ENCODE data around the gene MAML3.

MAML3 gene

GRCh38 chr4:140183270-140183669 lies 29.3 kb upstream of the MAML3 start:
- no peak overlapping the region for H3K27ac ChIP-seq (replicated peaks)
- H3K27me3 ChIP-seq (ENCODE audit: insufficient read depth, poor library complexity, severe bottlenecking), result no peaks in the 10 kb centered on the region
- TF ChIP-seq SPI1 (IDR thresholded peaks at IDR 0.05; ENCODE audit: borderline replicate concordance, low read depth) (no peak), POLR2AphosphoS5 (IDR thresholded peaks at IDR 0.05; ENCODE audit: low read depth) (no peak), GABPA (IDR thresholded peaks at IDR 0.05; ENCODE audit: low read depth) (no peak)
- TF ChIP-seq, protein P1, sequence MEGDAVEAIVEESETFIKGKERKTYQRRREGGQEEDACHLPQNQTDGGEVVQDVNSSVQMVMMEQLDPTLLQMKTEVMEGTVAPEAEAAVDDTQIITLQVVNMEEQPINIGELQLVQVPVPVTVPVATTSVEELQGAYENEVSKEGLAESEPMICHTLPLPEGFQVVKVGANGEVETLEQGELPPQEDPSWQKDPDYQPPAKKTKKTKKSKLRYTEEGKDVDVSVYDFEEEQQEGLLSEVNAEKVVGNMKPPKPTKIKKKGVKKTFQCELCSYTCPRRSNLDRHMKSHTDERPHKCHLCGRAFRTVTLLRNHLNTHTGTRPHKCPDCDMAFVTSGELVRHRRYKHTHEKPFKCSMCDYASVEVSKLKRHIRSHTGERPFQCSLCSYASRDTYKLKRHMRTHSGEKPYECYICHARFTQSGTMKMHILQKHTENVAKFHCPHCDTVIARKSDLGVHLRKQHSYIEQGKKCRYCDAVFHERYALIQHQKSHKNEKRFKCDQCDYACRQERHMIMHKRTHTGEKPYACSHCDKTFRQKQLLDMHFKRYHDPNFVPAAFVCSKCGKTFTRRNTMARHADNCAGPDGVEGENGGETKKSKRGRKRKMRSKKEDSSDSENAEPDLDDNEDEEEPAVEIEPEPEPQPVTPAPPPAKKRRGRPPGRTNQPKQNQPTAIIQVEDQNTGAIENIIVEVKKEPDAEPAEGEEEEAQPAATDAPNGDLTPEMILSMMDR (IDR thresholded peaks at IDR 0.05; ENCODE audit: insufficient read depth, low read length), result no peak
- TF ChIP-seq, protein P2, sequence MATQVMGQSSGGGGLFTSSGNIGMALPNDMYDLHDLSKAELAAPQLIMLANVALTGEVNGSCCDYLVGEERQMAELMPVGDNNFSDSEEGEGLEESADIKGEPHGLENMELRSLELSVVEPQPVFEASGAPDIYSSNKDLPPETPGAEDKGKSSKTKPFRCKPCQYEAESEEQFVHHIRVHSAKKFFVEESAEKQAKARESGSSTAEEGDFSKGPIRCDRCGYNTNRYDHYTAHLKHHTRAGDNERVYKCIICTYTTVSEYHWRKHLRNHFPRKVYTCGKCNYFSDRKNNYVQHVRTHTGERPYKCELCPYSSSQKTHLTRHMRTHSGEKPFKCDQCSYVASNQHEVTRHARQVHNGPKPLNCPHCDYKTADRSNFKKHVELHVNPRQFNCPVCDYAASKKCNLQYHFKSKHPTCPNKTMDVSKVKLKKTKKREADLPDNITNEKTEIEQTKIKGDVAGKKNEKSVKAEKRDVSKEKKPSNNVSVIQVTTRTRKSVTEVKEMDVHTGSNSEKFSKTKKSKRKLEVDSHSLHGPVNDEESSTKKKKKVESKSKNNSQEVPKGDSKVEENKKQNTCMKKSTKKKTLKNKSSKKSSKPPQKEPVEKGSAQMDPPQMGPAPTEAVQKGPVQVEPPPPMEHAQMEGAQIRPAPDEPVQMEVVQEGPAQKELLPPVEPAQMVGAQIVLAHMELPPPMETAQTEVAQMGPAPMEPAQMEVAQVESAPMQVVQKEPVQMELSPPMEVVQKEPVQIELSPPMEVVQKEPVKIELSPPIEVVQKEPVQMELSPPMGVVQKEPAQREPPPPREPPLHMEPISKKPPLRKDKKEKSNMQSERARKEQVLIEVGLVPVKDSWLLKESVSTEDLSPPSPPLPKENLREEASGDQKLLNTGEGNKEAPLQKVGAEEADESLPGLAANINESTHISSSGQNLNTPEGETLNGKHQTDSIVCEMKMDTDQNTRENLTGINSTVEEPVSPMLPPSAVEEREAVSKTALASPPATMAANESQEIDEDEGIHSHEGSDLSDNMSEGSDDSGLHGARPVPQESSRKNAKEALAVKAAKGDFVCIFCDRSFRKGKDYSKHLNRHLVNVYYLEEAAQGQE (IDR thresholded peaks at IDR 0.05; ENCODE audit: insufficient replicate concordance, low read depth), result no peak
- H3K4me3 ChIP-seq (replicated peaks; ENCODE audit: insufficient read depth, low read length), result no peak overlapping the region
- no peak for DNase-seq (ENCODE audit: low read depth in 1 of 2, low spot score in 1 of 2)

DNA sequence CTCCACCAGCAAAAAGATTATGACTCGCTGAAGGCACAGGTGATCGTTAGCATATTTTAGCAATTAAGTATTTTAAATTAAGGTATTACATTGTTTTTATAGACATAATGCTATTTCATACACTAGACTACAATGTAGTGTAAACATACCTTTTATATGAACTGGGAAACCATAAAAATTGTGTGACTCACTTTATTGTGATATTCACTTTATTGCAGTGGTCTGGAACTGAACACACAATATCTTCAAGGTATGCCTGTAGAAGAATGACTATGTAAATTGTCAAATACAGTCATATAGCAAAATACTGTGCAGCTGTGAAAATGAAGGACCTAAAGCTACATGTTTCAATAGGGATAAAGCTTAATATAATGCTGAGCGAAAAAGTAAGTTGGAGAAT lies 26.6 kb upstream of the MAML3 start:
- Histone ChIP-seq H3K4me3 (replicated peaks; ENCODE audit: insufficient read depth, low read length) (no peak overlapping the region), H3K27ac (replicated peaks) (no peak overlapping the region), H3K27me3 (ENCODE audit: insufficient read depth, poor library complexity, severe bottlenecking) (no peaks in the 10 kb centered on the region)
- TF ChIP-seq GABPA (IDR thresholded peaks at IDR 0.05; ENCODE audit: low read depth) (no peak), POLR2AphosphoS5 (IDR thresholded peaks at IDR 0.05; ENCODE audit: low read depth) (no peak), SPI1 (IDR thresholded peaks at IDR 0.05; ENCODE audit: borderline replicate concordance, low read depth) (no peak)
- TF ChIP-seq, protein P1 (IDR thresholded peaks at IDR 0.05; ENCODE audit: insufficient read depth, low read length), result no peak
- DNase-seq (ENCODE audit: low read depth in 1 of 2, low spot score in 1 of 2), result no peak

DNA sequence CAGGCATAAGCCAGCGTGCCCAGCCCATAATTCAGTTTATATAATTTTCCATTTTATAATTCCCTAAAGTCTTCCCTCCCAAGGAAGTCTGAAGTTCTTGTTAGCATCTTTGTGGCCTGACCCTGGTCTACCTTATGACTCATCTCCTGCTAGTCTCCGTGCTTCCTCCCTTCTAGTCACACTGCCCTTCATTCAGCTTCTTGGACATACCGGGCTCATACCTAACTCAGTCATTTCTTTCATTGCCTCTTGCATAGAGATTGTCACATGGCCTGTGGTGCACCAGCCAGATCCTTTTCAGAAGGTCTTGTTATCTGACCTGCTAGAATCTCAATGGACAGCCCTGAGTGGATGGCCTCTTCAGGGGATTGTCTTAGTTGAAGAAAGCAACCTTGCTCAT lies 22.8 kb upstream of the MAML3 start:
- TF ChIP-seq, protein P2 (IDR thresholded peaks at IDR 0.05; ENCODE audit: insufficient replicate concordance, low read depth), result no peak
- TF ChIP-seq GABPA (IDR thresholded peaks at IDR 0.05; ENCODE audit: low read depth) (no peak), POLR2AphosphoS5 (IDR thresholded peaks at IDR 0.05; ENCODE audit: low read depth) (no peak), SPI1 (IDR thresholded peaks at IDR 0.05; ENCODE audit: borderline replicate concordance, low read depth) (no peak)
- TF ChIP-seq, protein P1 (IDR thresholded peaks at IDR 0.05; ENCODE audit: insufficient read depth, low read length), result no peak
- DNase-seq (ENCODE audit: low read depth in 1 of 2, low spot score in 1 of 2), result no peak
- Histone ChIP-seq H3K4me3 (replicated peaks; ENCODE audit: insufficient read depth, low read length) (no peak overlapping the region), H3K27me3 (ENCODE audit: insufficient read depth, poor library complexity, severe bottlenecking) (no peaks in the 10 kb centered on the region), H3K27ac (replicated peaks) (no peak overlapping the region)

- no peak overlapping the region for H3K27ac ChIP-seq (replicated peaks)
- no peaks in the 10 kb centered on the region for H3K27me3 ChIP-seq (ENCODE audit: insufficient read depth, poor library complexity, severe bottlenecking)
- no peak overlapping the region for H3K4me3 ChIP-seq (replicated peaks; ENCODE audit: insufficient read depth, low read length)
- no peak for TF ChIP-seq POLR2AphosphoS5 (IDR thresholded peaks at IDR 0.05; ENCODE audit: low read depth)
- TF ChIP-seq, protein P2 (IDR thresholded peaks at IDR 0.05; ENCODE audit: insufficient replicate concordance, low read depth), result no peak
- TF ChIP-seq SPI1 (IDR thresholded peaks at IDR 0.05; ENCODE audit: borderline replicate concordance, low read depth), result no peak
- TF ChIP-seq, protein P1 (IDR thresholded peaks at IDR 0.05; ENCODE audit: insufficient read depth, low read length), result no peak
- no peak for TF ChIP-seq GABPA (IDR thresholded peaks at IDR 0.05; ENCODE audit: low read depth)
- no peak for DNase-seq (ENCODE audit: low read depth in 1 of 2, low spot score in 1 of 2)
These were observed 20.6 kb upstream of the MAML3 start for GRCh38 chr4:140174543-140174942.

Data from HL-60 (cell line).